Vagina (tissue), 2 donors: ENCODE data around the gene GLDC.
A peak's percentile ranks its signal among the peaks of the same experiment; 100 is the strongest.

Source experiments
- CTCF ChIP-seq, 3 experiments: fragments of 450-650 bp in 2 of 3; fragments of 200-600 bp in 1 of 3; sonication (generic) in 1 of 3; IDR thresholded peaks; one replicate each; pipeline ENCODE4 v1.5.1; 2017 to 2019; ENCODE audit warnings: antibody characterized with exemption in 3 of 3, mild to moderate bottlenecking in 2 of 3, moderate library complexity in 2 of 3
- POLR2A ChIP-seq, 2 donors: fragments of 450-650 bp; IDR thresholded peaks; one replicate each; pipeline ENCODE4 v1.6.1; 2017; ENCODE audit warnings: antibody characterized with exemption in 2 of 2, mild to moderate bottlenecking in 2 of 2, moderate library complexity in 2 of 2
- POLR2AphosphoS5 ChIP-seq, 2 donors: sonication (generic); formaldehyde crosslinking; IDR thresholded peaks; one replicate each; pipeline ENCODE4 v1.9.0; 2017; ENCODE audit warnings: antibody characterized with exemption in 2 of 2, mild to moderate bottlenecking in 2 of 2, low read depth in 1 of 2; ENCODE audit not compliant: insufficient read depth in 1 of 2

GRCh38 chr9:6681147-6681956 is 35.8 kb upstream of the GLDC start:
- TF ChIP-seq CTCF (IDR thresholded peaks at IDR 0.05): peak in 1 of 3 experiments; percentile 11
- peak; percentile 93 to 95 for TF ChIP-seq POLR2AphosphoS5 (IDR thresholded peaks at IDR 0.05; ENCODE audit: insufficient read depth in 1 of 2, low read depth in 1 of 2)
- peak in 1 of 2 donors; percentile 35 for TF ChIP-seq POLR2A (IDR thresholded peaks at IDR 0.05)
